ENCODE results near the gene SNX9.

The SNX9 gene

DNA sequence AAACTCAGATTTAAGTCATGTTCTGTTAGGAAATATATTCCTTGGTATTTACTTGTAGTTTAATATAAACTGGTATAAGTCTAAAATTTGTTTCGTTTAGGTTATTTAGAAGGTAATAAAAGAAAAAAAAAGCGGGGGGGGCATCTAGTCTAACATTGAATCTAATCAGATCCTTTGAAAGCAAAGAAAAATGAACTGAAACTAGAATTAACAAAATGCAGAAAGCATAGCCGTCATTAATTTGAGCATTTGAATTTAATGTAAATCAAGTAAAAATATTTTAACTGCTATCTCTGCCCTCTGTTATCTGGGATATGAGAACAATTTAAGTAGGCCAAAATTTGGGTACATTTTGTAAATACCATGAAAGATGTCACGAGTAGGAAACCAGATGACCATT is 54.1 kb downstream of the SNX9 start:
- H3K4me3 ChIP-seq (replicated peaks in 1 of 2; ENCODE audit: low read depth in 2 of 2, low read length in 2 of 2), result no peak overlapping the region
- TF ChIP-seq, protein P1, sequence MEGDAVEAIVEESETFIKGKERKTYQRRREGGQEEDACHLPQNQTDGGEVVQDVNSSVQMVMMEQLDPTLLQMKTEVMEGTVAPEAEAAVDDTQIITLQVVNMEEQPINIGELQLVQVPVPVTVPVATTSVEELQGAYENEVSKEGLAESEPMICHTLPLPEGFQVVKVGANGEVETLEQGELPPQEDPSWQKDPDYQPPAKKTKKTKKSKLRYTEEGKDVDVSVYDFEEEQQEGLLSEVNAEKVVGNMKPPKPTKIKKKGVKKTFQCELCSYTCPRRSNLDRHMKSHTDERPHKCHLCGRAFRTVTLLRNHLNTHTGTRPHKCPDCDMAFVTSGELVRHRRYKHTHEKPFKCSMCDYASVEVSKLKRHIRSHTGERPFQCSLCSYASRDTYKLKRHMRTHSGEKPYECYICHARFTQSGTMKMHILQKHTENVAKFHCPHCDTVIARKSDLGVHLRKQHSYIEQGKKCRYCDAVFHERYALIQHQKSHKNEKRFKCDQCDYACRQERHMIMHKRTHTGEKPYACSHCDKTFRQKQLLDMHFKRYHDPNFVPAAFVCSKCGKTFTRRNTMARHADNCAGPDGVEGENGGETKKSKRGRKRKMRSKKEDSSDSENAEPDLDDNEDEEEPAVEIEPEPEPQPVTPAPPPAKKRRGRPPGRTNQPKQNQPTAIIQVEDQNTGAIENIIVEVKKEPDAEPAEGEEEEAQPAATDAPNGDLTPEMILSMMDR (IDR thresholded peaks at IDR 0.05; ENCODE audit: low read depth, low read length), result no peak
- DNase-seq (ENCODE audit: low read depth in 2 of 2), result no peak

DNA sequence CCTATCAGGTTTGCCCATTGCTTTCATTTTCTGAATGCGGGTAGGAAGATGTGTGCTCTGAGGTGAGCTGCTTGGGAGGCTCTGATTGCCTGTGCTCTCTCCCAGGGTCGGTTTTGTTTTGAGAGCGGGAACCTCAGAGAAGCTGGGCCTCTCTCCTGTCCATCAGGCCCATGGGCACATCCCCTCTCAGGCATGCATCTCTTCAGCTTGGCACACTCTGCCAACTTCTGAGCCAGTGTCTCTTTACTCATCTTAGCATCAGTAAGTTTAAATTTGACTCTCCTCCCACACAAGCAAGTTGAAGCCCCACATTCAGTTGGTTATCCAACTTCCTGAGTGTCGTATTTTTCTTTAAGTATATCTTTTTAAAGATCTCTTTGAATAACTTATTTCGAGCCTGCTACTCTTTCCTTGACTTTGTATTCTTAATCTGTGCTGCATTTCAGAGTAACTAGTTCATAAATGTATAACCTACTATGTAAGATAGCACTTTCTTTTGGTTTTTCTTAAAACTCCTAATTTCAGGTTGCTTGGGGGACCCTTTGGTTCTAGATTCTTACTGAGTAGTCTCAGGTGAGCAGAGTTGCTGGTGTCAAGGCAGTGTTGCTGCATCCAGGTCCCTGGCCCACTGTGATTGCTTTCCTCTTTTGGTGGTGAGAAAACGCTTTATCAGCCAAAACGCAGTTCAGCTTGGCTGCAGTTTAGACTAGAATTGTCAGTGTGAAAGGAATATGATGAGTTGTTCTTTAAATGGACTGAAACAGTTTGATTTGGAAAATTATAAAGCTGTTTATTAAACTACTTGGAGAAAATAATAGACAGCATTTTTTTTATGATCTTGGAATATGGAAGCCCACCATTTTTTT is 54.8 kb downstream of the SNX9 start:
- TF ChIP-seq, protein P1 (IDR thresholded peaks at IDR 0.05; ENCODE audit: low read depth, low read length), result no peak
- no peak overlapping the region for H3K4me3 ChIP-seq (replicated peaks in 1 of 2; ENCODE audit: low read depth in 2 of 2, low read length in 2 of 2)
- no peak for DNase-seq (ENCODE audit: low read depth in 2 of 2)

DNA sequence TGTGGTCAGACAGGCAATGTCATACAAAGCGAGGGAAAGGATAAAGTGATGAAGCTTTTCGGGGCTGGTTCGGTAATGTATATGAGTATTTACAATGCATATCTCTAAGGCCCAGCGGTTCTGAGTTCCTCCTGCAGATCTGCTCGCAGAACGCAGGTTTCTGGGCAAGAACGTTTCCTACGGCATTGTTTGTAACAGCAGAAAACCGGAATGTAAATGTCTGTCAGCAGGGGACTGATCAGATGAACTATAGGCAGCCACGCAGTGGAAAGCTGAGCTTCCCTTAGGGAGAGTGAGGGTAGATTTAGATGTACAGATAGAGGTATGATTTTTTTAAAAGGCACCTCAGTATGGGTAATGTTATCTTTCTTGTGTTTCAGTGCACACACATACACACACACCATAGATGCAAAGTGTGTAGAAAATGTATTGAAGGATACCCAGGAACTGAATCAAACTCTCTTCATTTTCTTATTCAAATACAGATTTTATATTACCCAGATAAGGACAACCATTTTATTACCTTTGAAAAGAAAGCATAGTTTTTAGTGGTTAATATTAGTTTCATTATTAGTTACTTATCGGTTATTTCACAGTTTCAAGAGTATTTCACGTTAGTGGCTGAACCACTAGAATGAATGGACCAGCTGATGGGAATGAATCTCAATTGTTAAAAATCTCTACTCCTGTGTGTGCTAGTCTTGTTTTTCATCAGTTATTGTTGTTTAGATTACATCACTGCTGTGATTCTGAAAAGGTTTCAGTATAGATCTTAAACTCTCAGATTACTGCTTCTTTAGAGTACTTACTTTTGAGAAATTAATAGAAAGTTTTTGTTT is 56.2 kb downstream of the SNX9 start:
- DNase-seq (ENCODE audit: low read depth in 2 of 2), result no peak
- TF ChIP-seq, protein P1 (IDR thresholded peaks at IDR 0.05; ENCODE audit: low read depth, low read length), result no peak
- H3K4me3 ChIP-seq (replicated peaks in 1 of 2; ENCODE audit: low read depth in 2 of 2, low read length in 2 of 2), result no peak overlapping the region

DNA sequence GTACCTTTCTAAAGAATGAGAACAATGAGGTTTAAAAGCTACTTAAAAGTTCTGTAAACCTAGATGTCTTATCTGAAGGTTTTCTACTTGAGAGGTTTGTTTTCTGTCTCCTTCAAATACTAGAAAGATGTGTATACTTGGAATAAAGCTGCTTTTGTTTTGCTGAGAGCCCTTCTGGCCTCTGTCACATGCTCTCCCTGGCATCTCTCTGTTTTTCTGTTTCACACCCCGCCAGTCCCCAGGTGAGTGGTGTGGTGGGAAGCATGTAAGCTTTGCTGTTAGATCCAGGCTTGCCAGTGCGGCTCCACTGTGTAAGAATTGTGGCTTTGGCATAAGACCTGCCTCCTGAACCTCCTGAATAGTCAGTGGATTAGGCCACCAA is 56.8 kb downstream of the SNX9 start:
- TF ChIP-seq, protein P1 (IDR thresholded peaks at IDR 0.05; ENCODE audit: low read depth, low read length), result no peak
- DNase-seq (ENCODE audit: low read depth in 2 of 2), result no peak
- no peak overlapping the region for H3K4me3 ChIP-seq (replicated peaks in 1 of 2; ENCODE audit: low read depth in 2 of 2, low read length in 2 of 2)

DNA sequence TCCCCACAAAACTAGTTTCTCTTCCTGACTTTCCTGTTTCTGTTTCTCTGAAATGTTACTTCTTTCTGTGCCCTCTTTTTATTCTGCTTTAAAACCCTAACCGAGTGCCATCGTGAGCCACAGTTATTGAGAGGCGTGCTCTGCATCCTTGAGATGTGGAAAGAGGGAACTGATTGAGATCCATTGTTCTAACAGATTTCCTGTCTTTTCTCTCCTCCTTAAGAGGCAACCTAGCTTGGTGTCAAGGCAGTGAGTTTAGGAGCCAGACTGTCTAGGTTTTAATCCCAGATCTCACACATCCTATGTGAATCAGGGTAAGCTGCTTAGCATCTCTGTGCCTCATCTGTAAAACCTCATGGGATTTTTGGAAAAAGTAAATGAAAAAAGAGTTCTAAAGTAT is 57.5 kb downstream of the SNX9 start:
- H3K4me3 ChIP-seq (replicated peaks in 1 of 2; ENCODE audit: low read depth in 2 of 2, low read length in 2 of 2), result no peak overlapping the region
- TF ChIP-seq, protein P1 (IDR thresholded peaks at IDR 0.05; ENCODE audit: low read depth, low read length), result no peak
- no peak for DNase-seq (ENCODE audit: low read depth in 2 of 2)

DNA sequence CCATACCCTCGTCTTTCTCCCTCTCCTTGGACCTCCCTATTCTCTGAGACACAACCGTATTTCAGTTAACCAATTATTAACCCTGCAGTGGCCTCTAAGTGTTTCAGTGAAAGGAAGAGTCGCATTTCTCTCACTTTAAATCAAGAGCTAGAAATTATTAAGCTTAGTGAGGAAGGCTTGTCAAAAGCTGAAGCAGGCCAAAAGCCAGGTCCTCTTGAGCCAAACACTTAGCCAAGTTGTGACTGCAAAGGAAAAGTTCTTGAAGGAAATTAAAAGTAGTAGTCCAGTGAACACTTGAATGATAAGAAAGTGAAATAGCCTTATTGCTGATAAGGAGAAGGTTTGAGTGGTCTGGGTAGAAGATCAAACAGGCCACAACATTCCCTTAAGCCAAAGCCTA is 58.3 kb downstream of the SNX9 start:
- TF ChIP-seq, protein P1 (IDR thresholded peaks at IDR 0.05; ENCODE audit: low read depth, low read length), result no peak
- no peak overlapping the region for H3K4me3 ChIP-seq (replicated peaks in 1 of 2; ENCODE audit: low read depth in 2 of 2, low read length in 2 of 2)
- DNase-seq (ENCODE audit: low read depth in 2 of 2), result no peak

Measured in cardiac fibroblast (primary cell).